Activated naive CD4-positive, alpha-beta T cell (primary cell): Measurements from ENCODE around the gene CHST10.

ENCODE experiments used
- DNase-seq, 4 experiments: peaks; one replicate each; lab custom pipeline; 2025; lab: John Stamatoyannopoulos, UW

The CHST10 gene

GRCh38 chr2:100416397-100416934, 1.0 kb downstream of the CHST10 start:
- no peak for DNase-seq

GRCh38 chr2:100413571-100413970, 3.9 kb downstream of the CHST10 start:
- DNase-seq: no peak

- DNase-seq: no peak
Measured at GRCh38 chr2:100412881-100413321, 4.6 kb downstream of the CHST10 start.

GRCh38 chr2:100412466-100412865, 5.0 kb downstream of the CHST10 start:
- DNase-seq: no peak

GRCh38 chr2:100411841-100412292, 5.6 kb downstream of the CHST10 start:
- DNase-seq: no peak

GRCh38 chr2:100409975-100410647, 7.4 kb downstream of the CHST10 start:
- DNase-seq: no peak

GRCh38 chr2:100409461-100409860, 8.0 kb downstream of the CHST10 start:
- no peak for DNase-seq

GRCh38 chr2:100408941-100409340, 8.5 kb downstream of the CHST10 start:
- DNase-seq: no peak

GRCh38 chr2:100408104-100408503, 9.4 kb downstream of the CHST10 start:
- no peak for DNase-seq

- DNase-seq: no peak
Measured at GRCh38 chr2:100407563-100407962, 9.9 kb downstream of the CHST10 start.

- no peak for DNase-seq
Measured at GRCh38 chr2:100407073-100407472, 10.4 kb downstream of the CHST10 start.

GRCh38 chr2:100406120-100406508, 11.4 kb downstream of the CHST10 start:
- DNase-seq: no peak

GRCh38 chr2:100405403-100406119, 11.9 kb downstream of the CHST10 start:
- no peak for DNase-seq

- DNase-seq: no peak
Measured at GRCh38 chr2:100404411-100404810, 13.1 kb downstream of the CHST10 start.

- DNase-seq: no peak
Measured at GRCh38 chr2:100403722-100404121, 13.7 kb downstream of the CHST10 start.

GRCh38 chr2:100401268-100401667, 16.2 kb downstream of the CHST10 start:
- DNase-seq: no peak

GRCh38 chr2:100399714-100400113, 17.8 kb downstream of the CHST10 start:
- DNase-seq: no peak

GRCh38 chr2:100397976-100398375, 19.5 kb downstream of the CHST10 start:
- DNase-seq: no peak

GRCh38 chr2:100397118-100397860, 20.2 kb downstream of the CHST10 start:
- no peak for DNase-seq

GRCh38 chr2:100396483-100396882, 21.0 kb downstream of the CHST10 start:
- DNase-seq: no peak

- DNase-seq: no peak
Measured at GRCh38 chr2:100395532-100396350, 21.7 kb downstream of the CHST10 start.
